NCI-H226 (cell line): ENCODE results near the gene TTC34.
A peak's percentile ranks its signal among the peaks of the same experiment; 100 is the strongest.
"Not testable (repeated sequence)": the region's sequence is repeated elsewhere in the genome, so short reads cannot be mapped to it uniquely, and the experiment has no call there.

Source experiments
- DNase-seq: peaks from one replicate; pipeline ENCODE4 v3.0.0-alpha.2; 2015

TTC34 gene

DNA sequence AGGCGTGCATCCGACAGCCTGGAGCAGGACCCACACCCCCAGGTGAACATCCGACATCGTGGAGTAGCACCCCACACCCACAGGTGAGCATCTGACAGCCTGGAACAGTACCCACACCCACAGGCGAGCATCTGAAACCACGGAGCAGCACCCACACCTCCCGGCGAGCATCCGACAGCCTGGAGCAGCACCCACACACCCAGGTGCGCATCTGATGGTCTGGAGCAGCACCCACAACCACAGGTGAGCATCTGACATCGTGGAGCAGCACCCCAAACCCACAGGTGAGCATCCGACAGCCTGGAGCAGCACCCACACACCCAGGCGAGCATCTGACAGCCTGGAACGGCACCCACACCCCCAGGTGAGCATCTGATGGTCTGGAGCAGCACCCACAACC, 46.1 kb downstream of the TTC34 start:
- not testable (repeated sequence) for DNase-seq

DNA sequence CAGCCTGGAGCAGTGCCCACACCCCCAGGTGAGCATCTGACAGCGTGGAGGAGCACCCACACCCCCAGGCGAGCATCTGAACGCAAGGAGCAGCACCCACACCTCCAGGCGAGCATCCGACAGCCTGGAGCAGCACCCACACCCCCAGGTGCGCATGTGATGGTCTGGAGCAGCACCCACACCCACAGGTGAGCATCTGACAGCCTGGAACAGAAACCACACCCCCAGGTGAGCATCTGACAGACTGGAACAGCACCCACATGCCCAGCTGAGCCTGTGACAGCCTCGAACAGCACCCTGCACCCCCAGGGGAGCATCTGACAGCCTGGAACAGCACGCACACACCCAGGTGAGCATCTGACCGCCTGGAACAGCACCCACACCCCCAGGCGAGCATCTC, 46.9 kb downstream of the TTC34 start:
- not testable (repeated sequence) for DNase-seq

DNA sequence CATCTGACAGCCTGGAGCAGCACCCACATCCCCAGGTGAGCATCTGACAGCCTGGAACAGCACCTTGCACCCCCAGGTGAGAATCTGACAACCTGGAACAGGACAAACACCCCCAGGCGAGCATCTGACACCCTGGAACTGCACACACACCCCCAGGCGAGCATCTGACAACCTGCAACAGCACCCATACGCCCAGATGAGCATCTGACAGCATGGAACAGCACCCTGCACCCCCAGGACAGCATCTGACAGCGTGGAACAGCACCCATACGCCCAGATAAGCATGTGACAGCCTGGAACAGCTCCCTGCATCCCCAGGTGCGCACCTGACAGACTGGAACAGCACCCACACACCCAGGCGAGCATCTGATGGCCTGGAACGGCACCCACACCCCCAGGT, 49.0 kb downstream of the TTC34 start:
- not testable (repeated sequence) for DNase-seq

- DNase-seq: not testable (repeated sequence)
Measured at GRCh38 chr1:2751866-2752265, 49.6 kb downstream of the TTC34 start.

DNA sequence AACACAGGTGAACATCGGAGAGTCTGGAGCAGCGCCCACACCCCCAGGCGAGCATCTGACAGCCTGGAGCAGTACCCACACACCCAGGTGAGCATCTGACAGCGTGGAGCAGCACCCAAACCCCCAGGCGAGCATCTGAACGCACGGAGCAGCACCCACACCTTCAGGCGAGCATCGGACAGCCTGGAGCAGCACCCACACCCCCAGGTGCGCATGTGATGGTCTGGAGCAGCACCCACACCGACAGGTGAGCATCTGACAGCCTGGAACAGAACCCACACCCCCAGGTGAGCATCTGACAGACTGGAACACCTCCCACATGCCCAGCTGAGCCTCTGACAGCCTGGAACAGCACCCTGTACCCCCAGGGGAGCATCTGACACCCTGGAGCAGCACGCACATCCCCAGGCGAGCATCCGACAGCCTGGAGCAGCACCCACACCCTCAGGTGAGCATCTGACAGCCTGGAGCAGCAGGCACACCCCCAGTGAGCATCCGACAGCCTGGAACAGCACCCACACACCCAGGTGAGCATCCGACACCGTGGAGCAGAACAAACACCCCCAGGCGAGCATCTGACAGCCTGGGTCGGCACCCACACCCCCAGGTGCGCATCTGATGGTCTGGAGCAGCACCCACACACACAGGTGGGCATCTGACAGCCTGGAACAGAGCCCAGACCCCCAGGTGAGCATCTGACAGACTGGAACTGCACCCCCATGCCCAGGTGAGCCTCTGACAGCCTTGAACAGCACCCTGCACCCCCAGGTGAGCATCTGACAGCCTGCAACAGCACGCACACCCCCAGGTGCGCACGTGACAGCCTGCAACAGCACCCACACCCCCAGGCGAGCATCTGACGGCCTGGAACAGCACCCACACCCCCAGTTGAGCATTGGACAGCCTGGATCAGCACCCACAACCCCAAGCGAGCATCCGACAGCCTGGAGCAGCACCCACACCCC, 50.4 kb downstream of the TTC34 start:
- not testable (repeated sequence) for DNase-seq

DNA sequence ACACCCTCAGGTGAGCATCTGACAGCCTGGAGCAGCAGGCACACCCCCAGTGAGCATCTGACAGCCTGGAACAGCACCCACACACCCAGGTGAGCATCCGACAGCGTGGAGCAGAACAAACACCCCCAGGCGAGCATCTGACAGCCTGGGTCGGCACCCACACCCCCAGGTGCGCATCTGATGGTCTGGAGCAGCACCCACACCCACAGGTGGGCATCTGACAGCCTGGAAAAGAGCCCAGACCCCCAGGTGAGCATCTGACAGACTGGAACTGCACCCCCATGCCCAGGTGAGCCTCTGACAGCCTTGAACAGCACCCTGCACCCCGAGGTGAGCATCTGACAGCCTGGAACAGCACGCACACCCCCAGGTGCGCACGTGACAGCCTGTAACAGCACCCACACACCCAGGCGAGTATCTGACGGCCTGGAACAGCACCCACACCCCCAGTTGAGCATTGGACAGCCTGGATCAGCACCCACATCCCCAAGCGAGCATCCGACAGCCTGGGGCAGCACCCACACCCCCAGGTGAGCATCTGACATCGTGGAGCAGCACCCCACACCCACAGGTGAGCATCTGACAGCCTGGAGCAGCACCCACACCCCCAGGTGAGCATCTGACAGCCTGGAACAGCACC, 51.3 kb downstream of the TTC34 start:
- DNase-seq: not testable (repeated sequence)

DNA sequence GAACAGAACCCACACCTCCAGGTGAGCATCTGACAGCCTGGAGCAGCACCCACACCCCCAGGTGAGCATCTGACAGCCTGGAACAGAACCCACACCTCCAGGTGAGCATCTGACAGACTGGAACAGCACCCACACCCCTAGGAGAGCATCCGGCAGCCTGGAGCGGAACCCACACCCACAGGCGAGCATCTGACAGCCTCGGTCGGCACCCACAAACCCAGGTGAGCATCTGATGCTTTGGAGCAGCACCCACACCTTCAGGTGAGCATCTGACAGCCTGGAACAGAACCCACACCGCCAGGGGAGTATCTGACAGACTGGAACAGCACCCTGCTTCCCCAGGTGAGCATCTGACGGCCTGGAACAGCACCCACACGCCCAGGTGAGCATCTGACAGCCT, 52.9 kb downstream of the TTC34 start:
- not testable (repeated sequence) for DNase-seq

GRCh38 chr1:2694796-2695195, 106.7 kb downstream of the TTC34 start:
- not testable (repeated sequence) for DNase-seq

- not testable (repeated sequence) for DNase-seq
Measured at GRCh38 chr1:2690180-2690579, 111.3 kb downstream of the TTC34 start.

DNA sequence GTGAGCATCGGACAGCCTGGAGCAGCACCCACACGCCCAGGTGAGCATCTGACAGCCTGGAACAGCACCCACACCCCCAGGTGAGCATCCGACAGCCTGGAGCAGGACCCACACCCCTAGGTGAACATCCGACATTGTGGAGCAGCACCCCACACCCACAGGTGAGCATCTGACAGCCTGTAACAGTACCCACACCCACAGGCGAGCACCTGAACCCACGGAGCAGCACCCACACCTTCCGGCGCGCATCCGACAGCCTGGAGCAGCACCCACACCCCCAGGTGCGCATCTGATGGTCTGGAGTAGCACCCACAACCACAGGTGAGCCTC, 113.2 kb downstream of the TTC34 start:
- not testable (repeated sequence) for DNase-seq

- DNase-seq: not testable (repeated sequence)
Measured at GRCh38 chr1:2687638-2688335, 113.7 kb downstream of the TTC34 start.

DNA sequence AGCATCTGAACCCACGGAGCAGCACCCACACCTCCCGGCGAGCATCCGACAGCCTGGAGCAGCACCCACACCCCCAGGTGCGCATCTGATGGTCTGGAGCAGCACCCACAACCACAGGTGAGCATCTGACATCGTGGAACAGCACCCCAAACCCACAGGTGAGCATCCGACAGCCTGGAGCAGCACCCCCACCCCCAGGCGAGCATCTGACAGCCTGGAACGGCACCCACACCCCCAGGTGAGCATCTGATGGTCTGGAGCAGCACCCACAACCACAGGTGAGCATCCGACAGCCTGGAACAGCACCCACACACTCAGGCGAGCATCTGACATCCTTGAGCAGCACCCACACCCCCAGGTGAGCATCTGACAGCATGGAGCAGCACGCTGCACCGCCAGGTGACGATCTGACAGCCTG, 114.3 kb downstream of the TTC34 start:
- not testable (repeated sequence) for DNase-seq

DNA sequence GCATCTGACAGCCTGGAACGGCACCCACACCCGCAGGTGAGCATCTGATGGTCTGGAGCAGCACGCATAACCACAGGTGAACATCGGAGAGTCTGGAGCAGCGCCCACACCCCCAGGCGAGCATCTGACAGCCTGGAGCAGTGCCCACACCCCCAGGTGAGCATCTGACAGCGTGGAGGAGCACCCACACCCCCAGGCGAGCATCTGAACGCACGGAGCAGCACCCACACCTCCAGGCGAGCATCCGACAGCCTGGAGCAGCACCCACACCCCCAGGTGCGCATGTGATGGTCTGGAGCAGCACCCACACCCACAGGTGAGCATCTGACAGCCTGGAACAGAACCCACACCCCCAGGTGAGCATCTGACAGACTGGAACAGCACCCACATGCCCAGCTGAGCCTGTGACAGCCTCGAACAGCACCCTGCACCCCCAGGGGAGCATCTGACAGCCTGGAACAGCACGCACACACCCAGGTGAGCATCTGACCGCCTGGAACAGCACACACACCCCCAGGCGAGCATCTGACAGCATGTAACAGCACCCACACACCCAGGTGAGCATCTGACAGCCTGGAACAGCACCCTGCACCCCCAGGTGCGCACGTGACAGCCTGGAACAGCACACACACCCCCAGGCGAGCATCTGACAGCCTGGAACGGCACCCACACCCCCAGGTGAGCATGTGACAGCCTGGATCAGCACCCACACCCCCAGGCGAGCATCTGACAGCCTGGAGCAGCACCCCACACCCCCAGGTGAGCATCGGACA, 115.2 kb downstream of the TTC34 start:
- DNase-seq: not testable (repeated sequence)

DNA sequence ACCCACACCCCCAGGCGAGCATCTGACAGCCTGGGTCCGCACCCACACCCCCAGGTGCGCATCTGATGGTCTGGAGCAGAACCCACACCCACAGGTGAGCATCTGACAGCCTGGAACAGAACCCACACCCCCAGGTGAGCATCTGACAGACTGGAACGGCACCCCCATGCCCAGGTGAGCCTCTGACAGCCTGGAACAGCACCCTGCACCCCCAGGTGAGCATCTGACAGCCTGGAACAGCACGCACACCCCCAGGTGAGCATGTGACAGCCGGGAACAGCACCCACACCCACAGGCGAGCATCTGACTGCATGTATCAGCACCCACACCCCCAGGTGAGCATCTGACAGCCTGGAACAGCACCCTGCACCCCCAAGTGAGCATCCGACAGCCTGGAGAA, 115.8 kb downstream of the TTC34 start:
- not testable (repeated sequence) for DNase-seq

DNA sequence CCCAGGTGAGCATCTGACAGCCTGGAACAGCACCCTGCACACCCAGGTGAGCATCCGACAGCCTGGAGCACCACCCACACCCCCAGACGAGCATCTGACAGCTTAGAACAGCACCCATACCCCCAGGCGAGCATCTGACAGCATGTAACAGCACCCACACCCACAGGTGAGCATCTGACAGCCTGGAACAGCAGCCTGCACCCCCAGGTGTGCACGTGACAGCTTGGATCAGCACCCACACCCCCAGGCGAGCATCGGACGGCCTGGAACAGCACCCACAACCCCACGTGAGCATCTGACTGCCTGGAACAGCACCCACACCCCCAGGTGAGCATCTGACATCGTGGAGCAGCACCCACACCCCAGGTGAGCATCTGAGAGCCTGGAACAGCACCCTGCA, 116.6 kb downstream of the TTC34 start:
- DNase-seq: not testable (repeated sequence)

DNA sequence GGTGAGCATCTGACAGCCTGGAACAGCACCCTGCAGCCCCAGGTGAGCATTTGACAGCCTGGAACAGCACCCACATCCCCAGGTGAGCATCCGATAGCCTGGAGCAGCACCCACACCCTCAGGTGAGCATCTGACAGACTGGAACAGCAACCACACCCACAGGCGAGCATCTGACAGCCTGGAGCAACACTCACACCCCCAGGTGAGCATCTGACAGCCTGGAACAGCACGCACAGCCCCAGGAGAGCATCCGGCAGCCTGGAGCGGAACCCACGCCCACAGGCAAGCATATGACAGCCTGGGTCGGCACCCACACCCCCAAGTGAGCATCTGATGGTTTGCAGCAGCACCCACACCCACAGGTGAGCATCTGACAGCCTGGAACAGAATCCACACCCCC, 117.5 kb downstream of the TTC34 start:
- peak; percentile 11 for DNase-seq

DNA sequence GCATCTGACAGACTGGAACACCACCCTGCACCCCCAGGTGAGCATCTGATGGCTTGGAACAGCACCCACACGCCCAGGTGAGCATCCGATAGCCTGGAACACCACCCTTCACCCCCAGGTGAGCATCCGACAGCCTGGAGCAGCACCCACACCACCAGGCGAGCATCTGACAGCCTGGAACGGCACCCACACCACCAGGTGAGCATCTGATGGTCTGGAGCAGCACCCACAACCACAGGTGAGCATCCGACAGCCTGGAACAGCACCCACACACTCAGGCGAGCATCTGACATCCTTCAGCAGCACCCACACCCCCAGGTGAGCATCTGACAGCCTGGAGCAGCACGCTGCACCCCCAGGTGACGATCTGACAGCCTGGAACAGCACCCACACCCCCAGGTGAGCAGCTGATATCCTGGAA, 118.2 kb downstream of the TTC34 start:
- not testable (repeated sequence) for DNase-seq

DNA sequence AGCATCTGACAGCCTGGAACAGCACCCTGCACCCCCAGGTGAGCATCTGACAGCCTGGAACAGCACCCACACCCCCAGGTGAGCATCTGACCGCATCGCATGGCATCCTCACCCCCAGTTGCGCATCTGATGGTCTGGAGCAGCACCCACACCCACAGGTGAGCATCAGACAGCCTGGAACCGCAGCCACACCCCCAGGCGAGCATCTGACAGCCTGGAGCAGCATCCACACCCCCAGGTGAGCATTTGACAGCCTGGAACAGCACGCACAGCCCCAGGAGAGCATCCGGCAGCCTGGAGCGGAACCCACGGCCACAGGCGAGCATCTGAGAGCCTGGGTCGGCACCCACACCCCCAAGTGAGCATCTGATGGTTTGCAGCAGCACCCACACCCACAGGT, 118.6 kb downstream of the TTC34 start:
- DNase-seq: not testable (repeated sequence)

- not testable (repeated sequence) for DNase-seq
Measured at GRCh38 chr1:2676726-2677125, 124.8 kb downstream of the TTC34 start.

DNA sequence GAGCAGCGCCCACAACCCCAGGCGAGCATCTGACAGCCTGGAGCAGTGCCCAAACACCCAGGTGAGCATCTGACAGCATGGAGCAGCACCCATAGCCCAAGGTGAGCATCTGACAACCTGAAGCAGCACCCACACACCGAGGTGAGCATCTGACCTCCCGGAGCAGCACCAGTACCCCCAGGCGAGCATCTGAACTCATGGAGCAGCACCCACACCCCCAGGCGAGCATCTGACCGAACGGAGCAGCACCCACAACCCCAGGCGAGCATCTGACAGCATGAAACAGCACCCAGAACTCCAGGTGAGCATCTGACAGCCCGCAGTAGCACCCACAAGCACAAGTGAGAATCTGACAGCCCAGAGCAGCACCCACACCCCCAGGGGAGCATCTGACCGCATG, 129.8 kb downstream of the TTC34 start:
- not testable (repeated sequence) for DNase-seq

- not testable (repeated sequence) for DNase-seq
Measured at GRCh38 chr1:2659806-2660205, 141.7 kb downstream of the TTC34 start.

DNA sequence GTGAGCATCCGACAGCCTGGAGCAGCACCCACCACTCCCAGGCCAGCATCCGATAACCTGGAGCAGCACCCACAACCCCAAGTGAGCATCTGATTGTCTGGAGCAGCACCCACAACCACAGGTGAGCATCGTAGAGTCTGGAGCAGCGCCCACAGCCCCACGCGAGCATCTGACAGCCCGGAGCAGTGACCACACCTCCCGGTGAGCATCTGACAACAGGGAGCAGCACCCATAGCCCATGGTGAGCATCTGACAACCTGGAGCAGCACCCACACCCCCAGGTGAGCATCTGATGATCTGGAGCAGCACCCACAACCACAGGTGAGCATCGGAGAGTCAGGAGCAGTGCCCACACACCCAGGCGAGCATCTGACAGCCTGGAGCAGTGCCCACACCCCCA, 143.6 kb downstream of the TTC34 start:
- not testable (repeated sequence) for DNase-seq

- DNase-seq: not testable (repeated sequence)
Measured at GRCh38 chr1:2657124-2657523, 144.4 kb downstream of the TTC34 start.
